Endothelial cell of umbilical vein (primary cell): Measurements from ENCODE around the gene CELSR1. TPM values are rescaled to one million over a fixed set of nuclear protein-coding genes. Genes with fewer than 3 reads are reported as not detected.

Experiments
- BruUV-seq: library from RNA; stranded (reverse); fragments of 400-500 nt; replicated peaks from 2 replicates; lab custom pipeline; 2021; lab: Mats Ljungman, UMichigan
- CTCF ChIA-PET: fragments of 300-600, 350-600 bp; sonication (Branson Sonifier 250); formaldehyde crosslinking; loops from one replicate; lab custom pipeline; 2021; ENCODE audit warnings: antibody characterized with exemption, inconsistent platforms; lab: Charles Lee
- POLR2A ChIA-PET: fragments of 300-600, 350-600 bp; sonication (Branson Sonifier 250); formaldehyde crosslinking; loops from one replicate; lab custom pipeline; 2021; ENCODE audit warnings: antibody characterized with exemption, inconsistent platforms; lab: Charles Lee
- DNase-seq: peaks from one replicate; pipeline ENCODE4 v3.0.0-alpha.2; 2011; ENCODE audit warnings: low read depth, low spot score
- FAIRE-seq: peaks from 2 replicates; lab custom pipeline; 2011; peaks lifted over from hg19 to GRCh38; lab: Jason Lieb, UNC
- H2AFZ ChIP-seq: 2 replicates; pipeline ENCODE4 v1.6.0; 2012; ENCODE audit warnings: low read depth, low read length, control low read depth, inconsistent platforms
- H3K27ac ChIP-seq: 2 replicates; pipeline ENCODE4 v1.5.1; 2011; ENCODE audit warnings: low read depth, mild to moderate bottlenecking, control low read depth, low read length, moderate library complexity; ENCODE audit not compliant: insufficient read depth
- H3K27me3 ChIP-seq, 2 experiments: 2 replicates each; pipeline versions ENCODE4 v1.6.0 to v1.6.1; 2011; ENCODE audit warnings: low read length in 2 of 2, mixed read lengths in 1 of 2; ENCODE audit not compliant: control insufficient read depth in 2 of 2, insufficient read depth in 2 of 2
- H3K36me3 ChIP-seq, 2 experiments: 2 replicates in 1 of 2; 3 replicates in 1 of 2; pipeline ENCODE4 v1.5.1; 2011; ENCODE audit warnings: low read length in 2 of 2, mild to moderate bottlenecking in 1 of 2, moderate library complexity in 1 of 2; ENCODE audit not compliant: control insufficient read depth in 2 of 2, insufficient read depth in 2 of 2; ENCODE audit errors: extremely low read depth in 1 of 2
- H3K4me1 ChIP-seq: 3 replicates; pipeline ENCODE4 v1.5.1; 2011; ENCODE audit warnings: mild to moderate bottlenecking, low read length; ENCODE audit not compliant: control insufficient read depth, insufficient read depth; ENCODE audit errors: extremely low read depth
- H3K4me2 ChIP-seq: 2 replicates; pipeline ENCODE4 v1.6.1; 2011; ENCODE audit warnings: low read length, control low read depth, mixed read lengths; ENCODE audit not compliant: insufficient read depth
- H3K4me3 ChIP-seq, 3 experiments: fragments of 200-600 bp in 1 of 3; sonication (generic), shearing (Covaris generic) in 1 of 3; replicated peaks in 1 of 3; 2 replicates each; pipeline ENCODE4 v1.5.1; 2011 to 2016; ENCODE audit warnings: control low read depth in 3 of 3, low read length in 3 of 3, mild to moderate bottlenecking in 2 of 3, inconsistent platforms in 1 of 3, low read depth in 1 of 3, moderate library complexity in 1 of 3; ENCODE audit not compliant: insufficient read depth in 1 of 3
- H3K79me2 ChIP-seq: 2 replicates; pipeline ENCODE4 v1.6.0; 2012; ENCODE audit warnings: low read length, inconsistent platforms; ENCODE audit not compliant: control insufficient read depth, insufficient read depth
- H3K9ac ChIP-seq: replicated peaks from 2 replicates; pipeline ENCODE3; 2011; ENCODE audit warnings: low read length, control low read depth; ENCODE audit not compliant: insufficient read depth; ENCODE audit errors: extremely low read depth
- H3K9me1 ChIP-seq: replicated peaks from 3 replicates; pipeline ENCODE4 v1.6.0; 2011; ENCODE audit warnings: mild to moderate bottlenecking, low read length; ENCODE audit not compliant: control insufficient read depth, insufficient read depth; ENCODE audit errors: extremely low read depth
- H3K9me3 ChIP-seq: replicated peaks from 2 replicates; pipeline ENCODE4 v1.5.1; 2012; ENCODE audit warnings: low read length, inconsistent platforms; ENCODE audit not compliant: control insufficient read depth, insufficient read depth
- H4K20me1 ChIP-seq: replicated peaks from 2 replicates; pipeline ENCODE3; 2011; ENCODE audit warnings: mild to moderate bottlenecking, low read length; ENCODE audit not compliant: control insufficient read depth, insufficient read depth; ENCODE audit errors: extremely low read depth
- GATA2 ChIP-seq: IDR thresholded peaks from 2 replicates; pipeline ENCODE4 v1.7.0; 2011; ENCODE audit warnings: low read depth, mild to moderate bottlenecking, moderate library complexity, mixed read lengths, low read length; ENCODE audit not compliant: insufficient read length, insufficient read depth
- dilution Hi-C: fragments of 300-500 bp; cut with MboI; formaldehyde crosslinking; loops from one replicate; pipeline ENCODE4 v1.15.0; 2019; ENCODE audit warnings: low sequenced_read_pairs; ENCODE audit not compliant: extremely low pct_ligation_motif_present
- intact Hi-C: fragments of 100-400 bp; cut with micrococcal nuclease; formaldehyde crosslinking; loops from one replicate; pipeline ENCODE4 v1.10.0; 2022
- polyA plus RNA-seq, 4 experiments: library from polyadenylated mRNA; depleted of rRNA in 3 of 4; stranded (reverse) in 3 of 4; unstranded in 1 of 4; fragments of >200 nt; gene quantifications; 2 replicates each; pipeline versions ENCODE4 v1.2.1 to v1.2.3, GENCODE V29; 2011 to 2012; ENCODE audit warnings: missing spikeins in 1 of 4
- total RNA-seq: library from RNA; stranded (reverse); gene quantifications from 2 replicates; pipeline ENCODE4 v1.2.3, GENCODE V29; 2021
- TF ChIP-seq, protein P1 (sequence below), 2 donors: IDR thresholded peaks; 1 replicate in 1 of 2; 2 replicates in 1 of 2; pipeline ENCODE4 v1.5.1; 2011; ENCODE audit warnings: low read length in 2 of 2, mild to moderate bottlenecking in 2 of 2, moderate library complexity in 2 of 2, control low read depth in 1 of 2, inconsistent platforms in 1 of 2, low read depth in 1 of 2; ENCODE audit not compliant: insufficient read depth in 1 of 2; ENCODE audit errors: extremely low read depth in 1 of 2

Gene CELSR1
- total and polyA plus RNA-seq, 2 donors (not counting 3 experiments of a cell fraction or from before 2014, with no cell fraction given): 3.7 to 5.4 TPM

- dilution Hi-C loops (no loop called here), intact Hi-C loops (loop anchor here (1.0 kb wide), 2 partner anchors 175 to 187 kb away; no protein-coding TSS in a partner anchor)
- Histone ChIP-seq H2AFZ (peak overlapping the region; percentile 34), H3K36me3 (no peaks in the 10 kb centered on the region), H3K4me2 (no peak overlapping the region), H3K9me3 (no peaks in the 10 kb centered on the region), H3K9me1 (no peaks in the 10 kb centered on the region), H3K4me1 (peaks cover 22% of the 10 kb centered on the region), H3K27me3 (peaks cover 12 to 21% of the 10 kb centered on the region in 2 experiments), H3K27ac (no peak overlapping the region), H3K79me2 (no peaks in the 10 kb centered on the region), H4K20me1 (no peaks in the 10 kb centered on the region), H3K4me3 (no peak overlapping the region), H3K9ac (no peak overlapping the region)
- TF ChIP-seq, protein P1, sequence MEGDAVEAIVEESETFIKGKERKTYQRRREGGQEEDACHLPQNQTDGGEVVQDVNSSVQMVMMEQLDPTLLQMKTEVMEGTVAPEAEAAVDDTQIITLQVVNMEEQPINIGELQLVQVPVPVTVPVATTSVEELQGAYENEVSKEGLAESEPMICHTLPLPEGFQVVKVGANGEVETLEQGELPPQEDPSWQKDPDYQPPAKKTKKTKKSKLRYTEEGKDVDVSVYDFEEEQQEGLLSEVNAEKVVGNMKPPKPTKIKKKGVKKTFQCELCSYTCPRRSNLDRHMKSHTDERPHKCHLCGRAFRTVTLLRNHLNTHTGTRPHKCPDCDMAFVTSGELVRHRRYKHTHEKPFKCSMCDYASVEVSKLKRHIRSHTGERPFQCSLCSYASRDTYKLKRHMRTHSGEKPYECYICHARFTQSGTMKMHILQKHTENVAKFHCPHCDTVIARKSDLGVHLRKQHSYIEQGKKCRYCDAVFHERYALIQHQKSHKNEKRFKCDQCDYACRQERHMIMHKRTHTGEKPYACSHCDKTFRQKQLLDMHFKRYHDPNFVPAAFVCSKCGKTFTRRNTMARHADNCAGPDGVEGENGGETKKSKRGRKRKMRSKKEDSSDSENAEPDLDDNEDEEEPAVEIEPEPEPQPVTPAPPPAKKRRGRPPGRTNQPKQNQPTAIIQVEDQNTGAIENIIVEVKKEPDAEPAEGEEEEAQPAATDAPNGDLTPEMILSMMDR (IDR thresholded peaks at IDR 0.05; ENCODE audit: extremely low read depth in 1 of 2, insufficient read depth in 1 of 2, low read depth in 1 of 2, low read length in 2 of 2): peak; percentile 90 to 99
- TF ChIP-seq GATA2: no peak
- FAIRE-seq: peak; percentile 86
- peak; percentile 66 for DNase-seq
- POLR2A ChIA-PET: no interaction called here
- BruUV-seq: no TSS peak
- CTCF ChIA-PET: interaction anchor here (0.6 to 9.5 kb wide), 23 partner anchors 10 to 536 kb away, joined by 3 to 418 read pairs (median 4); partner anchors contain the start of gene TRMU
Measured at GRCh38 chr22:46542011-46542985, 4.9 kb upstream of the CELSR1 start.
